Thyroid gland (tissue), 4 donors: ENCODE measurements around the gene NAALADL2. TPM values are rescaled to one million over a fixed set of nuclear protein-coding genes. Genes with fewer than 3 reads are reported as not detected.

Experiments
- DNase-seq, 2 donors: peaks; one replicate each; pipeline ENCODE4 v3.0.0-alpha.2; 2019
- H3K27ac ChIP-seq, 3 donors: fragments of 200-600 bp; sonication (generic); 1 replicate in 2 of 3; 2 replicates in 1 of 3; pipeline ENCODE4 v1.5.1; 2016 to 2019; ENCODE audit warnings: mild to moderate bottlenecking in 1 of 3, moderate library complexity in 1 of 3
- H3K27me3 ChIP-seq: fragments of 200-600 bp; sonication (generic); one replicate; pipeline ENCODE4 v1.5.1; 2019
- H3K36me3 ChIP-seq, 2 donors: fragments of 200-600 bp; sonication (generic); one replicate each; pipeline ENCODE4 v1.5.1; 2016 to 2019
- H3K4me1 ChIP-seq, 2 donors: fragments of 200-600 bp; sonication (generic); one replicate each; pipeline ENCODE4 v1.5.1; 2017 to 2019
- H3K4me3 ChIP-seq, 3 donors: fragments of 200-600 bp; sonication (generic); replicated peaks in 1 of 3; 1 replicate in 2 of 3; 2 replicates in 1 of 3; pipeline ENCODE4 v1.5.1; 2016; ENCODE audit warnings: mild to moderate bottlenecking in 1 of 3
- H3K9me3 ChIP-seq: fragments of 200-600 bp; sonication (generic); one replicate; pipeline ENCODE4 v1.5.1; 2017
- CTCF ChIP-seq, 6 experiments: fragments of 200-600 bp in 3 of 6; fragments of 450-650 bp in 3 of 6; sonication (generic) in 3 of 6; IDR thresholded peaks; one replicate each; pipeline ENCODE4 v1.5.1; 2016 to 2019; ENCODE audit warnings: antibody characterized with exemption in 6 of 6, mild to moderate bottlenecking in 2 of 6, inconsistent platforms in 1 of 6, moderate library complexity in 1 of 6
- POLR2A ChIP-seq, 2 donors: fragments of 450-650 bp; IDR thresholded peaks; one replicate each; pipeline ENCODE4 v1.6.1; 2017; ENCODE audit warnings: antibody characterized with exemption in 2 of 2, mild to moderate bottlenecking in 2 of 2, moderate library complexity in 1 of 2
- WGBS, 2 donors: methylation state at CpG; one replicate each; pipeline ENCODE4 v1.1.5; 2017; 5-methylcytosine and 5-hydroxymethylcytosine counted together
- intact Hi-C: fragments of 100-400 bp; cut with DNase I; formaldehyde crosslinking; loops from one replicate; pipeline ENCODE4 v1.15.1; 2023
- total RNA-seq, 4 donors: library from RNA; depleted of rRNA; stranded (reverse); fragments of >200 nt; gene quantifications; one replicate each; pipeline ENCODE4 v1.2.3, GENCODE V29; 2016

Gene NAALADL2
- total RNA-seq, 4 donors from 2014 or later: 7.6 to 14.7 (median 9.0) TPM

- no peak for DNase-seq
- Histone ChIP-seq H3K4me3 (no peak overlapping the region), H3K9me3 (no peaks in the 10 kb centered on the region), H3K4me1 (peaks cover 6% of the 10 kb centered on the region in 2 donors), H3K36me3 (no peaks in the 10 kb centered on the region), H3K27ac (no peak overlapping the region), H3K27me3 (no peaks in the 10 kb centered on the region)
- TF ChIP-seq POLR2A (IDR thresholded peaks at IDR 0.05) (no peak), CTCF (IDR thresholded peaks at IDR 0.05) (no peak)
- 88 to 93% methylated on average over 2 of the region's 2 CpGs for WGBS, 2 donors
- intact Hi-C loops: no loop called here
Measured at GRCh38 chr3:175477651-175478224, 618.6 kb downstream of the NAALADL2 start.

GRCh38 chr3:175478301-175478700 lies 619.2 kb downstream of the NAALADL2 start:
- no peak for DNase-seq
- H3K4me1 ChIP-seq: peaks cover 6% of the 10 kb centered on the region in 2 donors
- no peaks in the 10 kb centered on the region for H3K27me3 ChIP-seq
- no peaks in the 10 kb centered on the region for H3K36me3 ChIP-seq
- H3K9me3 ChIP-seq: no peaks in the 10 kb centered on the region
- no peak overlapping the region for H3K4me3 ChIP-seq
- intact Hi-C loops: no loop called here
- H3K27ac ChIP-seq: no peak overlapping the region
- WGBS, 2 donors: 88 to 93% methylated on average over 2 of the region's 2 CpGs
- TF ChIP-seq POLR2A (IDR thresholded peaks at IDR 0.05) (no peak), CTCF (IDR thresholded peaks at IDR 0.05) (no peak)

GRCh38 chr3:175479175-175479574 lies 620.0 kb downstream of the NAALADL2 start:
- no peaks in the 10 kb centered on the region for H3K9me3 ChIP-seq
- WGBS, 2 donors: 73 to 76% methylated on average over 2 of the region's 2 CpGs
- H3K4me3 ChIP-seq: no peak overlapping the region
- intact Hi-C loops: no loop called here
- no peak for DNase-seq
- TF ChIP-seq CTCF (IDR thresholded peaks at IDR 0.05) (no peak), POLR2A (IDR thresholded peaks at IDR 0.05) (no peak)
- no peaks in the 10 kb centered on the region for H3K36me3 ChIP-seq
- no peak overlapping the region for H3K27ac ChIP-seq
- no peaks in the 10 kb centered on the region for H3K27me3 ChIP-seq
- peaks cover 6% of the 10 kb centered on the region in 2 donors for H3K4me1 ChIP-seq

GRCh38 chr3:175479800-175480199 lies 620.7 kb downstream of the NAALADL2 start:
- TF ChIP-seq POLR2A (IDR thresholded peaks at IDR 0.05) (no peak), CTCF (IDR thresholded peaks at IDR 0.05) (no peak)
- DNase-seq: no peak
- Histone ChIP-seq H3K9me3 (no peaks in the 10 kb centered on the region), H3K27me3 (no peaks in the 10 kb centered on the region), H3K36me3 (no peaks in the 10 kb centered on the region), H3K4me1 (peaks cover 6% of the 10 kb centered on the region in 2 donors), H3K4me3 (no peak overlapping the region), H3K27ac (no peak overlapping the region)
- intact Hi-C loops: no loop called here

- Histone ChIP-seq H3K9me3 (no peaks in the 10 kb centered on the region), H3K4me1 (no peaks in the 10 kb centered on the region), H3K4me3 (no peak overlapping the region), H3K27me3 (no peaks in the 10 kb centered on the region), H3K27ac (no peak overlapping the region), H3K36me3 (no peaks in the 10 kb centered on the region)
- WGBS, 2 donors: 86 to 92% methylated on average over 2 of the region's 2 CpGs
- no peak for TF ChIP-seq POLR2A (IDR thresholded peaks at IDR 0.05)
- no peak for TF ChIP-seq CTCF (IDR thresholded peaks at IDR 0.05)
- intact Hi-C loops: no loop called here
- no peak for DNase-seq
Measured at GRCh38 chr3:175484666-175485065, 625.5 kb downstream of the NAALADL2 start.
